Pancreas (tissue), 10 donors: Measurements from ENCODE around the gene SLC35F1. TPM values are rescaled to one million over a fixed set of nuclear protein-coding genes. Genes with fewer than 3 reads are reported as not detected.

Source experiments
- ATAC-seq, 4 donors: fragments of 200-7000 bp; cut with Tn5 transposase; one replicate each; pipeline versions ENCODE4 v1.8.0 to v1.9.1; 2020; ENCODE audit warnings: mild to moderate bottlenecking in 4 of 4, moderate library complexity in 4 of 4
- DNase-seq, 6 donors: peaks; one replicate each; pipeline ENCODE4 v3.0.0-alpha.2; 2020
- FAIRE-seq: peaks from 2 replicates; lab custom pipeline; 2012; peaks lifted over from hg19 to GRCh38; lab: Jason Lieb, UNC
- H3K27ac ChIP-seq, 4 donors: fragments of 200-600 bp; sonication (generic); 1 replicate in 3 of 4; 2 replicates in 1 of 4; pipeline versions ENCODE4 v1.5.0 to v1.8.0; 2020
- H3K27me3 ChIP-seq, 4 donors: fragments of 200-600 bp; one replicate each; pipeline ENCODE4 v1.8.0; 2021
- H3K36me3 ChIP-seq, 3 donors: fragments of 200-600 bp; sonication (generic) in 1 of 3; one replicate each; pipeline versions ENCODE4 v1.5.0 to v1.8.0; 2020 to 2021
- H3K4me1 ChIP-seq, 3 donors: fragments of 200-600 bp; one replicate each; pipeline ENCODE4 v1.8.0; 2021
- H3K4me3 ChIP-seq, 4 donors: fragments of 200-600 bp; sonication (generic) in 2 of 4; one replicate each; pipeline versions ENCODE4 v1.5.0 to v1.8.0; 2020 to 2021
- H3K9me3 ChIP-seq, 4 donors: fragments of 200-600 bp; one replicate each; pipeline ENCODE4 v1.8.0; 2021
- WGBS, 2 donors: extraction: QIAGEN DNeasy Blood & Tissue Kit; methylation state at CpG; one replicate each; pipeline ENCODE4 v1.1.7; 2013; 5-methylcytosine and 5-hydroxymethylcytosine counted together
- intact Hi-C, 3 donors: fragments of 100-400 bp; cut with DNase I; formaldehyde crosslinking; loops; one replicate each; pipeline versions ENCODE4 v1.11.1 to v1.14.2; 2022
- polyA plus RNA-seq, 2 donors: library from polyadenylated mRNA; stranded (reverse); fragments of 200-250 nt; gene quantifications; one replicate each; pipeline ENCODE4 v1.2.3, GENCODE V29; 2013
- total RNA-seq, 6 donors: library from RNA; stranded (reverse); fragmentation: NEBNext Ultra II Directional in 4 of 6; extraction: Animal tissue kit (Norgen Biotek cat#: 25700) in 4 of 6; gene quantifications; one replicate each; pipeline versions ENCODE4 v1.2.1 to v1.2.4, GENCODE V29; 2021 to 2023
- TF ChIP-seq, protein P1 (sequence below), 4 donors: fragments of 200-600 bp; sonication (generic) in 3 of 4; IDR thresholded peaks; one replicate each; pipeline versions ENCODE4 v1.5.0 to v1.8.0; 2021; ENCODE audit warnings: antibody characterized with exemption in 4 of 4
- donor health status: healthy with polysubstance abuse.
- donor health status: DM: no; HTN: no; CAD: no; lungs with moderate emphysema.
- donor health status: DM: no; HTN: no; CAD: no.
- donor health status: control.
- donor health status: control.
- donor health status: Bipolar disorder and iron deficiency.
- donor health status: DM: yes; HTN: yes; CAD: no.
- donor health status: DM: no; HTN: no; CAD: no.
- donor health status: DM: no; HTN: no; CAD: no.
- donor health status: DM: yes; HTN: yes; CAD: no.

Gene SLC35F1
- total and polyA plus RNA-seq, 8 donors, result 0.14 to 2.1 (median 0.29) TPM

- no peaks in the 10 kb centered on the region for H3K36me3 ChIP-seq
- intact Hi-C loops, result no loop called here
- no peak for DNase-seq
- FAIRE-seq, result no peak
- H3K27ac ChIP-seq, result no peak overlapping the region
- TF ChIP-seq, protein P1, sequence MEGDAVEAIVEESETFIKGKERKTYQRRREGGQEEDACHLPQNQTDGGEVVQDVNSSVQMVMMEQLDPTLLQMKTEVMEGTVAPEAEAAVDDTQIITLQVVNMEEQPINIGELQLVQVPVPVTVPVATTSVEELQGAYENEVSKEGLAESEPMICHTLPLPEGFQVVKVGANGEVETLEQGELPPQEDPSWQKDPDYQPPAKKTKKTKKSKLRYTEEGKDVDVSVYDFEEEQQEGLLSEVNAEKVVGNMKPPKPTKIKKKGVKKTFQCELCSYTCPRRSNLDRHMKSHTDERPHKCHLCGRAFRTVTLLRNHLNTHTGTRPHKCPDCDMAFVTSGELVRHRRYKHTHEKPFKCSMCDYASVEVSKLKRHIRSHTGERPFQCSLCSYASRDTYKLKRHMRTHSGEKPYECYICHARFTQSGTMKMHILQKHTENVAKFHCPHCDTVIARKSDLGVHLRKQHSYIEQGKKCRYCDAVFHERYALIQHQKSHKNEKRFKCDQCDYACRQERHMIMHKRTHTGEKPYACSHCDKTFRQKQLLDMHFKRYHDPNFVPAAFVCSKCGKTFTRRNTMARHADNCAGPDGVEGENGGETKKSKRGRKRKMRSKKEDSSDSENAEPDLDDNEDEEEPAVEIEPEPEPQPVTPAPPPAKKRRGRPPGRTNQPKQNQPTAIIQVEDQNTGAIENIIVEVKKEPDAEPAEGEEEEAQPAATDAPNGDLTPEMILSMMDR (IDR thresholded peaks at IDR 0.05), result no peak
- H3K4me3 ChIP-seq, result no peak overlapping the region
- no peaks in the 10 kb centered on the region for H3K4me1 ChIP-seq
- no peaks in the 10 kb centered on the region for H3K9me3 ChIP-seq
- no peak for ATAC-seq
- no peaks in the 10 kb centered on the region for H3K27me3 ChIP-seq
These were observed 185.0 kb downstream of the SLC35F1 start for GRCh38 chr6:118092086-118092485.

- no peak for FAIRE-seq
- H3K27me3 ChIP-seq, result no peaks in the 10 kb centered on the region
- no peak for DNase-seq
- 56 to 69% methylated on average over 3 of the region's 3 CpGs for WGBS, 2 donors
- ATAC-seq, result no peak
- no peaks in the 10 kb centered on the region for H3K4me1 ChIP-seq
- H3K4me3 ChIP-seq, result no peak overlapping the region
- H3K36me3 ChIP-seq, result no peaks in the 10 kb centered on the region
- TF ChIP-seq, protein P1 (IDR thresholded peaks at IDR 0.05), result no peak
- no peak overlapping the region for H3K27ac ChIP-seq
- no peaks in the 10 kb centered on the region for H3K9me3 ChIP-seq
- intact Hi-C loops, result no loop called here
These were observed 190.5 kb downstream of the SLC35F1 start for GRCh38 chr6:118097576-118097975.

- peak overlapping the region in 1 of 4 donors; percentile 20 for H3K27ac ChIP-seq
- no peak for FAIRE-seq
- ATAC-seq, result peak in 3 of 4 donors; percentile 25 to 63 (median 40)
- no peak overlapping the region for H3K4me3 ChIP-seq
- WGBS, 2 donors, result 49% methylated on average over 2 of the region's 2 CpGs
- H3K27me3 ChIP-seq, result no peaks in the 10 kb centered on the region
- intact Hi-C loops, result no loop called here
- TF ChIP-seq, protein P1 (IDR thresholded peaks at IDR 0.05), result no peak
- no peaks in the 10 kb centered on the region for H3K36me3 ChIP-seq
- no peak for DNase-seq
- H3K9me3 ChIP-seq, result no peaks in the 10 kb centered on the region
- H3K4me1 ChIP-seq, result no peaks in the 10 kb centered on the region
These were observed 193.7 kb downstream of the SLC35F1 start for GRCh38 chr6:118100717-118101116.

GRCh38 chr6:118101220-118101619 lies 194.2 kb downstream of the SLC35F1 start:
- DNase-seq, result no peak
- H3K9me3 ChIP-seq, result no peaks in the 10 kb centered on the region
- FAIRE-seq, result no peak
- intact Hi-C loops, result no loop called here
- no peak overlapping the region for H3K4me3 ChIP-seq
- WGBS, 2 donors, result 54 to 79% methylated on average over 1 of the region's 1 CpG
- H3K27me3 ChIP-seq, result no peaks in the 10 kb centered on the region
- no peaks in the 10 kb centered on the region for H3K36me3 ChIP-seq
- H3K27ac ChIP-seq, result peak overlapping the region in 1 of 4 donors; percentile 17
- H3K4me1 ChIP-seq, result no peaks in the 10 kb centered on the region
- no peak for ATAC-seq
- TF ChIP-seq, protein P1 (IDR thresholded peaks at IDR 0.05), result no peak

DNA sequence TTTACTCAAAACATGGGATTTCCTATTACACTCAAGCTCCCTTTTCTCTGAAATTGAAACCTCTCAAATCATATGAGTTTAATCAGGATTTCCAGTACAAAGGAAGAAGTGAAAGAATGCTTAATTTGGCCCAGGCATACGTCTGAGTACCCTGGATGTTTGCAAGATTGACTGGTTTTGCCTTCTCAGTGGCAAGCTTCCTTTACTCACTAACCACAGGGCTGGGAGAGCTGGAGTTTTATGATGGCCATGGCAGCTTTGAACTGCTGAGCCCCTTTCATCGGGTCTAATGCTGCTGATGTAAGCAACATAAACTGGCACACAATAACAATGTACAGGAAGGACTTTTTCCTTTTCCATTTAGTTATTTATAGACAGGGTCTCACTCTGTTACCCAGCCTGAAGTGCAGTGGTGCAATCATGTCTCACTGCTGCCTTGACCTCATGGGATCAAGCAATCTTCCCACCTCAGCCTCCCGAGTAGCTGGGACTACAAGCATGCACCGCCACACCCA lies 194.8 kb downstream of the SLC35F1 start:
- H3K4me3 ChIP-seq, result no peak overlapping the region
- FAIRE-seq (no peak), DNase-seq (no peak), ATAC-seq (no peak)
- H3K9me3 ChIP-seq, result no peaks in the 10 kb centered on the region
- TF ChIP-seq, protein P1 (IDR thresholded peaks at IDR 0.05), result no peak
- intact Hi-C loops, result no loop called here
- no peaks in the 10 kb centered on the region for H3K36me3 ChIP-seq
- H3K4me1 ChIP-seq, result no peaks in the 10 kb centered on the region
- no peak overlapping the region for H3K27ac ChIP-seq
- H3K27me3 ChIP-seq, result no peaks in the 10 kb centered on the region
- 53 to 55% methylated on average over 4 of the region's 4 CpGs for WGBS, 2 donors
